Fibroblast of lung (primary cell): ENCODE measurements around the gene KRT6B. TPM values are rescaled to one million over a fixed set of nuclear protein-coding genes. Genes with fewer than 3 reads are reported as not detected.

Experiments used
- DNase-seq, 2 donors: peaks; one replicate each; pipeline versions ENCODE4 v3.0.0 to v3.0.0-alpha.2; 2010; ENCODE audit warnings: low read depth in 2 of 2
- H2AFZ ChIP-seq: 2 replicates; pipeline ENCODE4 v1.5.1; 2012; ENCODE audit warnings: low read length, control low read depth, inconsistent platforms
- H3K27ac ChIP-seq: 2 replicates; pipeline ENCODE4 v1.5.1; 2011; ENCODE audit warnings: low read length, control low read depth; ENCODE audit not compliant: insufficient read depth
- H3K27me3 ChIP-seq: 2 replicates; pipeline ENCODE4 v1.5.1; 2011; ENCODE audit warnings: mild to moderate bottlenecking, low read length; ENCODE audit not compliant: control insufficient read depth, insufficient read depth
- H3K36me3 ChIP-seq: 2 replicates; pipeline ENCODE4 v1.5.1; 2011; ENCODE audit warnings: low read length; ENCODE audit not compliant: control insufficient read depth, insufficient read depth
- H3K4me1 ChIP-seq: 2 replicates; pipeline ENCODE4 v1.5.1; 2011; ENCODE audit warnings: low read length; ENCODE audit not compliant: control insufficient read depth, insufficient read depth; ENCODE audit errors: extremely low read depth
- H3K4me2 ChIP-seq: 2 replicates; pipeline ENCODE4 v1.5.1; 2011; ENCODE audit warnings: low read length, control low read depth; ENCODE audit not compliant: insufficient read depth; ENCODE audit errors: extremely low read depth
- H3K4me3 ChIP-seq, 4 experiments: fragments of 200-600 bp in 1 of 4; sonication (generic) in 1 of 4; replicated peaks in 1 of 4; 2 replicates each; pipeline ENCODE4 v1.5.1; 2011 to 2016; ENCODE audit warnings: low read length in 4 of 4, low read depth in 3 of 4, mild to moderate bottlenecking in 3 of 4, control low read depth in 2 of 4, inconsistent platforms in 1 of 4, mixed read lengths in 1 of 4; ENCODE audit not compliant: insufficient read depth in 1 of 4; ENCODE audit errors: control extremely low read depth in 1 of 4
- H3K79me2 ChIP-seq: 2 replicates; pipeline ENCODE4 v1.5.1; 2012; ENCODE audit warnings: mild to moderate bottlenecking, low read length, inconsistent platforms; ENCODE audit not compliant: control insufficient read depth, insufficient read depth
- H3K9ac ChIP-seq: 2 replicates; pipeline ENCODE4 v1.5.1; 2011; ENCODE audit warnings: mild to moderate bottlenecking, low read length, control low read depth; ENCODE audit not compliant: insufficient read depth
- H3K9me3 ChIP-seq: 2 replicates; pipeline ENCODE4 v1.5.1; 2012; ENCODE audit warnings: low read depth, low read length; ENCODE audit not compliant: control insufficient read depth, insufficient read depth
- H4K20me1 ChIP-seq: 2 replicates; pipeline ENCODE4 v1.5.1; 2011; ENCODE audit warnings: low read length; ENCODE audit not compliant: control insufficient read depth, insufficient read depth; ENCODE audit errors: extremely low read depth
- CTCF ChIP-seq, 2 donors: IDR thresholded peaks in 1 of 2; conservative IDR thresholded peaks in 1 of 2; 1 replicate in 1 of 2; 2 replicates in 1 of 2; pipeline ENCODE4 v1.5.1; 2011 to 2012; ENCODE audit warnings: low read length in 2 of 2, control low read depth in 1 of 2, inconsistent platforms in 1 of 2, low read depth in 1 of 2, mild to moderate bottlenecking in 1 of 2
- EZH2 ChIP-seq: IDR thresholded peaks from 2 replicates; pipeline ENCODE4 v1.5.1; 2012; ENCODE audit warnings: low read length, control low read depth, mild to moderate bottlenecking; ENCODE audit errors: missing control alignments
- polyA plus RNA-seq, 2 donors: library from polyadenylated mRNA; depleted of rRNA in 1 of 2; stranded (reverse) in 1 of 2; unstranded in 1 of 2; fragments of >200 nt; gene quantifications; 2 replicates each; pipeline ENCODE4 v1.2.1, GENCODE V29; 2011 to 2012; ENCODE audit warnings: missing spikeins in 1 of 2
- total RNA-seq: library from RNA; depleted of rRNA; stranded (reverse); fragments of >200 nt; gene quantifications from 2 replicates; pipeline ENCODE4 v1.2.1, GENCODE V29; 2014

The KRT6B gene
- total and polyA plus RNA-seq, 2 donors (not counting 1 experiment from before 2014, with no cell fraction given): 0.07 TPM; not detected in 1

DNA sequence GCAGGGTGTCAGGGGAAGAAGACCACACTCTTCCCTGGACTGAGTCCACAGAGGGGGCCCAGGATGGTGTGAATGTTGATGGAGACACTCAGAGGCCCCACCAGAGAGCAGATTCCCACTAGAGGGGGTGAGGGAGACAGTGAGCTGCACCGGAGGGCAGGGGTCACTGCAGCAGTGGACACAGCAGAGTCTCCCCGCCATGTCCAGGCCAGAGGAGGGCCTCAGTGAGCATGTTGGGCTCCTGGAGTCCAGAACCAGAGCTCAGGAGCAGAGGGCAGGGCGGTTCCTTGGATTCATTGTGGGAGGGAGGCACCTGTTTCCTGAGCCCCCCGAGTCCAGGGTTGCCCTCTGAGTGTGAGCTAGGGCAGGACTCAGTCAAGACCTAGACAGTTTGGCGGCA, 44.0 kb downstream of the KRT6B start:
- H3K79me2 ChIP-seq: no peaks in the 10 kb centered on the region
- no peak overlapping the region for H2AFZ ChIP-seq

GRCh38 chr12:52405922-52406385, 46.0 kb downstream of the KRT6B start, which contains the start of gene KRT82:
TSS of gene KRT82 (minus strand) at chr12:52406335. CDS start at chr12:52406277, 58 bp downstream.
- Histone ChIP-seq H3K4me2 (no peak within 1 kb of the TSS), H3K9ac (no peak within 1 kb of the TSS), H3K27me3 (peaks cover 7% of the 10 kb centered on the region), H3K9me3 (no peaks in the 10 kb centered on the region), H3K4me1 (no peaks in the 10 kb centered on the region), H4K20me1 (no peaks in the 10 kb centered on the region), H3K79me2 (no peaks in the 10 kb centered on the region), H3K27ac (no peak within 1 kb of the TSS), H2AFZ (no peak within 1 kb of the TSS), H3K4me3 (no peak within 1 kb of the TSS), H3K36me3 (no peaks in the 10 kb centered on the region)
- TF ChIP-seq EZH2 (no peak), CTCF (conservative IDR thresholded peaks at IDR 0.05 in 1 of 2, IDR thresholded peaks at IDR 0.05 in 1 of 2; ENCODE audit: low read depth in 1 of 2, low read length in 2 of 2) (no peak)
- DNase-seq: no peak

More for the DNA sequence above, 44.0 kb downstream of the KRT6B start:
- no peak overlapping the region for H3K9ac ChIP-seq
- H3K27me3 ChIP-seq: peaks cover 7% of the 10 kb centered on the region
- no peak overlapping the region for H3K27ac ChIP-seq
- DNase-seq: no peak
- H3K36me3 ChIP-seq: no peaks in the 10 kb centered on the region
- H3K4me2 ChIP-seq: no peak overlapping the region
- H3K4me3 ChIP-seq: no peak overlapping the region
- no peaks in the 10 kb centered on the region for H3K9me3 ChIP-seq
- TF ChIP-seq CTCF (conservative IDR thresholded peaks at IDR 0.05 in 1 of 2, IDR thresholded peaks at IDR 0.05 in 1 of 2; ENCODE audit: low read depth in 1 of 2, low read length in 2 of 2) (no peak), EZH2 (no peak)
- H4K20me1 ChIP-seq: no peaks in the 10 kb centered on the region
- no peaks in the 10 kb centered on the region for H3K4me1 ChIP-seq

DNA sequence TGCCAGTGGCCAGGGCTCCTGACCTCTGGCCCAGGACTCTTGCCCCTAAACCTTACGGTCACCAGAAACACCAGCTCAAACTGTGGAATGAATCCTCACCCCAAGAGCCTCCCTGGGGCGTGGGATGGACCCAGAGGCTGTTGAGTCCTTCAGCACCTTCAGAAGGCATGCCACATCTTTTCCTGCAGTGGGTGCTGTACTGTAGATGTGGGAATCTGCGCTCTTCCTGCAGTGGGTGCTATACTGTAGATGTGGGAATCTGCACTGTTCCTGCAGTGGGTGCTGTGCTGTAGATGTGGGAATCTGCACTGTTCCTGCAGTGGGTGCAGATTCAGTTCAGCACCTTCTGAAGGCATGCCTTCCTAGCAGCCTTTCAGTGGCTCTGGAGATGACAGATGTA, 47.0 kb downstream of the KRT6B start:
- no peak for DNase-seq
- H4K20me1 ChIP-seq: no peaks in the 10 kb centered on the region
- H3K36me3 ChIP-seq: no peaks in the 10 kb centered on the region
- no peak overlapping the region for H3K4me3 ChIP-seq
- H3K79me2 ChIP-seq: no peaks in the 10 kb centered on the region
- peaks cover 7% of the 10 kb centered on the region for H3K27me3 ChIP-seq
- H3K9ac ChIP-seq: no peak overlapping the region
- H3K27ac ChIP-seq: no peak overlapping the region
- TF ChIP-seq EZH2 (no peak), CTCF (conservative IDR thresholded peaks at IDR 0.05 in 1 of 2, IDR thresholded peaks at IDR 0.05 in 1 of 2; ENCODE audit: low read depth in 1 of 2, low read length in 2 of 2) (no peak)
- H3K4me1 ChIP-seq: no peaks in the 10 kb centered on the region
- H2AFZ ChIP-seq: no peak overlapping the region
- no peaks in the 10 kb centered on the region for H3K9me3 ChIP-seq
- no peak overlapping the region for H3K4me2 ChIP-seq
